ENCODE data around the gene SIRPB2. TPM values are rescaled to one million over a fixed set of nuclear protein-coding genes. Genes with fewer than 3 reads are reported as not detected.
A peak's percentile ranks its signal among the peaks of the same experiment; 100 is the strongest.

The SIRPB2 gene
- total RNA-seq, 2 donors from 2014 or later: not detected

DNA sequence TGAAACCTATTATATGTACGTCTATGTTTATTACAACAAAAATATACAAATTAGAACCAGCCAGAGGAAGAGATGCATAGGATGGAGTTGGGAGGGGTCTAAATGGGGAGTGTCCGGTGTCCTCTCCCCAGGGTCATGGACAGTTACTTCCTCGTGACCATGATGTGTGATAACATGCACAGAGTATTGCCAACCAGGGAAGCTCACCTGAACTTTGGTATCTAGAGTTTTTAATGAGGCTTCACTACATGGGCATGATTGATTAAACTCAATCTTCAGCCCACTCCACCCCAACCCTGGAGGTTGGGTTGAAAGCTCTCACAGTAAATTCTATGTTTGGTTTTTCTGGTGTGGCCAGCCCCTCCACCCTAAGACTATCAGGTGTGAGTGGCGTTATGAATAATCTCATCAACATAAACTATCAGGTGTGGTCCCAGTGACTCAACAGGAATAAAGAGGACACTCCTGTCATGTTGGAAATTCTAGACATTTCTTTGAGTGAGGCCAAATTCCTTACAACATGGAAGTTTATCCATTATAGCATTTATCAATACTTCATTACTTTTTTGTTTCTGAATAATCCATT, 62.0 kb downstream of the SIRPB2 start:
- H3K36me3 ChIP-seq (ENCODE audit: control insufficient read depth, insufficient read depth, low read length): no peaks in the 10 kb centered on the region
- WGBS, 2 experiments (ENCODE audit: insufficient coverage in 1 of 2, insufficient read length in 1 of 2): 89 to 100% methylated on average over 2 to 3 of the region's 4 CpGs
- no peaks in the 10 kb centered on the region for H3K27me3 ChIP-seq (ENCODE audit: control insufficient read depth, insufficient read depth, low read length, poor library complexity, severe bottlenecking)
- peaks cover under 1% of the 10 kb centered on the region for H3K9me3 ChIP-seq (ENCODE audit: control insufficient read depth, low read length)
- H3K9ac ChIP-seq (ENCODE audit: extremely low read depth, low read length, poor library complexity, severe bottlenecking): no peak overlapping the region
- no peak overlapping the region for H3K27ac ChIP-seq (ENCODE audit: low read depth, low read length)
- Mint-ChIP-seq H3K4me3 (no peak overlapping the region), H3K4me1 (peaks cover 26% of the 10 kb centered on the region), H3K9me3 (peaks cover 17% of the 10 kb centered on the region), H3K27me3 (ENCODE audit: insufficient read depth) (no peaks in the 10 kb centered on the region), H3K27ac (no peak overlapping the region), H3K36me3 (ENCODE audit: low read depth) (peaks cover 4% of the 10 kb centered on the region)
- H3K4me1 ChIP-seq (ENCODE audit: control insufficient read depth, insufficient read depth, low read length): peaks cover 6% of the 10 kb centered on the region
- no peak overlapping the region for H3K4me3 ChIP-seq (ENCODE audit: low read length)
- no peak for DNase-seq
- TF ChIP-seq, protein P1, sequence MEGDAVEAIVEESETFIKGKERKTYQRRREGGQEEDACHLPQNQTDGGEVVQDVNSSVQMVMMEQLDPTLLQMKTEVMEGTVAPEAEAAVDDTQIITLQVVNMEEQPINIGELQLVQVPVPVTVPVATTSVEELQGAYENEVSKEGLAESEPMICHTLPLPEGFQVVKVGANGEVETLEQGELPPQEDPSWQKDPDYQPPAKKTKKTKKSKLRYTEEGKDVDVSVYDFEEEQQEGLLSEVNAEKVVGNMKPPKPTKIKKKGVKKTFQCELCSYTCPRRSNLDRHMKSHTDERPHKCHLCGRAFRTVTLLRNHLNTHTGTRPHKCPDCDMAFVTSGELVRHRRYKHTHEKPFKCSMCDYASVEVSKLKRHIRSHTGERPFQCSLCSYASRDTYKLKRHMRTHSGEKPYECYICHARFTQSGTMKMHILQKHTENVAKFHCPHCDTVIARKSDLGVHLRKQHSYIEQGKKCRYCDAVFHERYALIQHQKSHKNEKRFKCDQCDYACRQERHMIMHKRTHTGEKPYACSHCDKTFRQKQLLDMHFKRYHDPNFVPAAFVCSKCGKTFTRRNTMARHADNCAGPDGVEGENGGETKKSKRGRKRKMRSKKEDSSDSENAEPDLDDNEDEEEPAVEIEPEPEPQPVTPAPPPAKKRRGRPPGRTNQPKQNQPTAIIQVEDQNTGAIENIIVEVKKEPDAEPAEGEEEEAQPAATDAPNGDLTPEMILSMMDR (conservative IDR thresholded peaks at IDR 0.05): no peak

GRCh38 chr20:1427457-1428054, 63.7 kb downstream of the SIRPB2 start:
- peak overlapping the region; percentile 9 for H3K4me3 Mint-ChIP-seq
- TF ChIP-seq, protein P1 (conservative IDR thresholded peaks at IDR 0.05): peak; percentile 55
- no peaks in the 10 kb centered on the region for H3K36me3 Mint-ChIP-seq (ENCODE audit: low read depth)
- H3K36me3 ChIP-seq (ENCODE audit: control insufficient read depth, insufficient read depth, low read length): no peaks in the 10 kb centered on the region
- peak overlapping the region; percentile 74 for H3K27ac Mint-ChIP-seq
- H3K4me3 ChIP-seq (ENCODE audit: low read length): no peak overlapping the region
- peaks cover under 1% of the 10 kb centered on the region for H3K9me3 Mint-ChIP-seq
- H3K4me1 ChIP-seq (ENCODE audit: control insufficient read depth, insufficient read depth, low read length): peaks cover 6% of the 10 kb centered on the region
- H3K27me3 Mint-ChIP-seq (ENCODE audit: insufficient read depth): no peaks in the 10 kb centered on the region
- no peaks in the 10 kb centered on the region for H3K9me3 ChIP-seq (ENCODE audit: control insufficient read depth, low read length)
- DNase-seq: peak; percentile 92
- H3K4me1 Mint-ChIP-seq: peaks cover 26% of the 10 kb centered on the region
- H3K27me3 ChIP-seq (ENCODE audit: control insufficient read depth, insufficient read depth, low read length, poor library complexity, severe bottlenecking): no peaks in the 10 kb centered on the region
- 25 to 38% methylated on average over 1 to 3 of the region's 3 CpGs for WGBS, 2 experiments (ENCODE audit: insufficient coverage in 1 of 2, insufficient read length in 1 of 2)
- H3K27ac ChIP-seq (ENCODE audit: low read depth, low read length): peak overlapping the region; percentile 77
- no peak overlapping the region for H3K9ac ChIP-seq (ENCODE audit: extremely low read depth, low read length, poor library complexity, severe bottlenecking)

GRCh38 chr20:1426231-1426849, 64.9 kb downstream of the SIRPB2 start:
- Mint-ChIP-seq H3K4me1 (peaks cover 23% of the 10 kb centered on the region), H3K4me3 (no peak overlapping the region), H3K9me3 (peaks cover 2% of the 10 kb centered on the region), H3K27me3 (ENCODE audit: insufficient read depth) (peaks cover 3% of the 10 kb centered on the region), H3K27ac (no peak overlapping the region), H3K36me3 (ENCODE audit: low read depth) (no peaks in the 10 kb centered on the region)
- no peaks in the 10 kb centered on the region for H3K27me3 ChIP-seq (ENCODE audit: control insufficient read depth, insufficient read depth, low read length, poor library complexity, severe bottlenecking)
- peaks cover 6% of the 10 kb centered on the region for H3K4me1 ChIP-seq (ENCODE audit: control insufficient read depth, insufficient read depth, low read length)
- H3K9me3 ChIP-seq (ENCODE audit: control insufficient read depth, low read length): no peaks in the 10 kb centered on the region
- H3K36me3 ChIP-seq (ENCODE audit: control insufficient read depth, insufficient read depth, low read length): no peaks in the 10 kb centered on the region
- TF ChIP-seq, protein P1 (conservative IDR thresholded peaks at IDR 0.05): no peak
- WGBS, 2 experiments (ENCODE audit: insufficient coverage in 1 of 2, insufficient read length in 1 of 2): 64 to 79% methylated on average over 2 to 4 of the region's 4 CpGs
- DNase-seq: no peak
- no peak overlapping the region for H3K4me3 ChIP-seq (ENCODE audit: low read length)
- H3K9ac ChIP-seq (ENCODE audit: extremely low read depth, low read length, poor library complexity, severe bottlenecking): no peak overlapping the region
- no peak overlapping the region for H3K27ac ChIP-seq (ENCODE audit: low read depth, low read length)

Other genes with a start within 250 kb of the SIRPB2 start
- 1 to 10 TPM; 2.2 to 4.9 TPM for gene SNPH, start 225.1 kb downstream of the SIRPB2 start, total RNA-seq
- 1 to 10 TPM; 1.5 to 5.1 TPM for gene SDCBP2, start 162.3 kb downstream of the SIRPB2 start, total RNA-seq
- gene FKBP1A, start 98.4 kb downstream of the SIRPB2 start, total RNA-seq: 100 to 1,000 TPM; 181 to 185 TPM
- 100 to 1,000 TPM in 1 of 2 donors, 10 to 100 TPM in 1; 90.9 to 117 TPM for gene NSFL1C, start 24.6 kb downstream of the SIRPB2 start, total RNA-seq
- not detected for gene SIRPD, start 66.3 kb upstream of the SIRPB2 start, total RNA-seq
- under 1 TPM; 0.42 to 0.66 TPM for gene SIRPB1, start 128.6 kb upstream of the SIRPB2 start, total RNA-seq
- gene SIRPG, start 166.4 kb upstream of the SIRPB2 start, total RNA-seq: not detected